Body of pancreas (tissue), 4 donors: ENCODE results near the gene TMEM179B. TPM values are rescaled to one million over a fixed set of nuclear protein-coding genes. Genes with fewer than 3 reads are reported as not detected.

Source experiments
- ATAC-seq: fragments of 150-250 bp; one replicate; pipeline ENCODE4 v1.9.1; 2016
- DNase-seq, 4 donors: peaks; one replicate each; pipeline ENCODE4 v3.0.0-alpha.2; 2019
- H3K27ac ChIP-seq, 4 donors: fragments of 200-600 bp; sonication (generic); 1 replicate in 3 of 4; 2 replicates in 1 of 4; pipeline versions ENCODE4 v1.5.1 to v1.6.1; 2016 to 2019; ENCODE audit warnings: mild to moderate bottlenecking in 1 of 4, mixed read lengths in 1 of 4, moderate library complexity in 1 of 4
- H3K27me3 ChIP-seq, 2 donors: fragments of 200-600 bp; sonication (generic); one replicate each; pipeline ENCODE4 v1.6.0; 2016; ENCODE audit warnings: mild to moderate bottlenecking in 1 of 2
- H3K36me3 ChIP-seq, 2 donors: fragments of 200-600 bp; sonication (generic); replicated peaks in 1 of 2; 2 replicates each; pipeline ENCODE4 v1.5.1; 2016; ENCODE audit warnings: low read depth in 2 of 2; ENCODE audit not compliant: insufficient read depth in 1 of 2
- H3K4me1 ChIP-seq: fragments of 200-600 bp; sonication (generic); one replicate; pipeline ENCODE4 v1.6.0; 2016
- H3K4me3 ChIP-seq, 2 donors: fragments of 200-600 bp; sonication (generic); 1 replicate in 1 of 2; 2 replicates in 1 of 2; pipeline ENCODE4 v1.5.1; 2016 to 2019
- H3K9me3 ChIP-seq, 3 donors: fragments of 200-600 bp; sonication (generic); 1 replicate in 2 of 3; 2 replicates in 1 of 3; pipeline ENCODE4 v1.5.1; 2016
- POLR2A ChIP-seq, 3 donors: fragments of 450-650 bp; IDR thresholded peaks; one replicate each; pipeline ENCODE4 v1.6.1; 2016; ENCODE audit warnings: antibody characterized with exemption in 3 of 3, mild to moderate bottlenecking in 2 of 3
- WGBS, 2 donors: methylation state at CpG; one replicate each; pipeline ENCODE4 v1.1.5; 2017; 5-methylcytosine and 5-hydroxymethylcytosine counted together
- intact Hi-C: fragments of 100-400 bp; cut with DNase I; formaldehyde crosslinking; loops from one replicate; pipeline ENCODE4 v1.15.1; 2023
- microRNA-seq, 2 donors: library from miRNA; unstranded; fragments of <30 nt; microRNA quantifications; one replicate each; pipeline ENCODE4, GENCODE V29; 2016; ENCODE audit warnings: borderline number of aligned reads in 2 of 2, borderline replicate concordance in 2 of 2
- small RNA-seq: library from RNA; depleted of rRNA; stranded (forward); fragments of <200 nt; gene quantifications from one replicate; pipeline ENCODE3, GENCODE V24; 2016
- total RNA-seq, 2 donors: library from RNA; depleted of rRNA; stranded (reverse); fragments of >200 nt; gene quantifications; one replicate each; pipeline ENCODE4 v1.1.0, GENCODE V29; 2016
- TF ChIP-seq, protein P1 (sequence below), 7 experiments: fragments of 450-650 bp in 4 of 7; fragments of 200-600 bp in 3 of 7; sonication (generic) in 3 of 7; IDR thresholded peaks; one replicate each; pipeline ENCODE4 v1.5.1; 2016 to 2019; ENCODE audit warnings: antibody characterized with exemption in 7 of 7

TMEM179B gene
- total RNA-seq, 2 donors from 2014 or later: 40.9 to 41.8 TPM

DNA sequence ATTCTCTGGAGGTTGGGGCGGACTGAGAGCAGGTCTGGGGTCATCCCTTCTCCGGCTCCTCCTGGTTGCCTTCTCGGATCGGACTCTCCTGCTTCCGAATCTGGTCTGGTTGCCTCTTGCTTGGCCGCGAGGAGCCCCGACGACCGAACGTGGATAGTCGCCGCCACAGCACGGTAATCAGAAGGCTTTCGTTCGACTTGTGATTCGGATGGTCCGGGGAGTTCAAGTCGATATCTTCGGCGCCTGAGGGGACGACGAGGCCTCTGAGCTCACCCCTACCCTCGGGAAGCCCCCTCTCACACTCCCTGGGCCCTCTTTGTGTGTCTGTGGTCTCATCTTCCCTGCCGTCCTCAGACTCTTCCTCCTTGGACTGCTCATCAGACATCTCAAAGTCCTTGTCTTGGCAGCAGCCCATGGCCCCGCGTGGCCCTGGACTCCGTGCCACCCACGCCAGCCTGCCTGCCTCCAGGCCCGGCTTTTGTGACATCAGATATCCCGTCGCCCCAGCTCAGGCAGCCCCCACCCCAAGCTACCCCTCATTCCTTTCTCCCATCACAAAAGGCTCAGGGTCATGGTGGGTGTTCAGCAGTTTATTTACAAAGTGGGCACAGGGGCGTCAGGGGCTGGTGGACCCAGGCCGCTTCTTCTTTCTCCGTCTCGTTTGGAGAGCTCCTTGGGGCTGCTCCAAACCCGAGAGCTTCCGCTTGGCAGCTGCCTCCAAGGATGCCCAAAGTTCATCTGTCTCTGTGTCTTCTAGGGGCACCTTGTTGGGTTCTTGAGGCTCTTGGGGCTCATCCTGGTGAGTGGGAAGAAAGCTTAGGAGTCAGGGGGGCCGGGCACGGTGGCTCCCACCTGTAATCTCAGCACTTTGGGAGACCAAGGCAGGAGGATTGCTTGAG lies 45.4 kb downstream of the TMEM179B start, which contains the start of gene TEX54:
TSS of gene TEX54 (minus strand) at position 506 of the 899 bp plus-strand sequence.
- DNase-seq: peak; percentile 41 to 55 (median 46)
- Histone ChIP-seq H3K27me3 (no peaks in the 10 kb centered on the region), H3K27ac (peak within 1 kb of the TSS; percentile 95 to 99 (median 99)), H3K4me3 (peak within 1 kb of the TSS; percentile 69 to 73), H3K9me3 (no peaks in the 10 kb centered on the region), H3K36me3 (peaks cover 0 to 12% of the 10 kb centered on the region in 2 donors), H3K4me1 (peaks cover 37% of the 10 kb centered on the region)
- TF ChIP-seq POLR2A (IDR thresholded peaks at IDR 0.05): no peak
- TF ChIP-seq, protein P1, sequence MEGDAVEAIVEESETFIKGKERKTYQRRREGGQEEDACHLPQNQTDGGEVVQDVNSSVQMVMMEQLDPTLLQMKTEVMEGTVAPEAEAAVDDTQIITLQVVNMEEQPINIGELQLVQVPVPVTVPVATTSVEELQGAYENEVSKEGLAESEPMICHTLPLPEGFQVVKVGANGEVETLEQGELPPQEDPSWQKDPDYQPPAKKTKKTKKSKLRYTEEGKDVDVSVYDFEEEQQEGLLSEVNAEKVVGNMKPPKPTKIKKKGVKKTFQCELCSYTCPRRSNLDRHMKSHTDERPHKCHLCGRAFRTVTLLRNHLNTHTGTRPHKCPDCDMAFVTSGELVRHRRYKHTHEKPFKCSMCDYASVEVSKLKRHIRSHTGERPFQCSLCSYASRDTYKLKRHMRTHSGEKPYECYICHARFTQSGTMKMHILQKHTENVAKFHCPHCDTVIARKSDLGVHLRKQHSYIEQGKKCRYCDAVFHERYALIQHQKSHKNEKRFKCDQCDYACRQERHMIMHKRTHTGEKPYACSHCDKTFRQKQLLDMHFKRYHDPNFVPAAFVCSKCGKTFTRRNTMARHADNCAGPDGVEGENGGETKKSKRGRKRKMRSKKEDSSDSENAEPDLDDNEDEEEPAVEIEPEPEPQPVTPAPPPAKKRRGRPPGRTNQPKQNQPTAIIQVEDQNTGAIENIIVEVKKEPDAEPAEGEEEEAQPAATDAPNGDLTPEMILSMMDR (IDR thresholded peaks at IDR 0.05): peak in 1 of 7 experiments; percentile 5
- intact Hi-C loops: no loop called here
- peak; percentile 21 for ATAC-seq
- 6 to 11% methylated on average over 17 to 40 of the region's 40 CpGs for WGBS, 2 donors

DNA sequence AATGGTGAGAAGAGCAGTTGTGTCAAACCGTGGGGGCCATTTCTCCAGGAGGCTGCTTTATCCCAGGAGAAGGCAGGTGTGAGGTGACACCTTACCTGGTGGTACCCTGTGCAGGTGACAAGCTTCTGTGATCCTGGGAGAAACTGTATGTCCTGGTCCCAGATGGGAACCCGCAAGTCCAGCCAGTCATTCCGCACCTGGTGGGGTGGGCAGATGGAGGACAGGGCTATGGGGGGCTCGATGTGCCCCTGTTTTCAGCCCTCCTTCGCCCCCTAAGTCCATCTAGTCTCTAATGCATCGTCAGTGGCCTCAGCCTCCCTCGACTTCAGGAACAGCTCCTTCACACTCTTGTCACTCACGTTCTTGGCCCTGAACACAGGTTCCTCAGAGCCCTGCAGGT lies 48.1 kb downstream of the TMEM179B start:
- no peak for ATAC-seq
- intact Hi-C loops: no loop called here
- DNase-seq: no peak
- TF ChIP-seq, protein P1 (IDR thresholded peaks at IDR 0.05): no peak
- TF ChIP-seq POLR2A (IDR thresholded peaks at IDR 0.05): no peak
- H3K36me3 ChIP-seq: peaks cover 0 to 12% of the 10 kb centered on the region in 2 donors
- H3K27ac ChIP-seq: no peak overlapping the region
- H3K27me3 ChIP-seq: no peaks in the 10 kb centered on the region
- no peak overlapping the region for H3K4me3 ChIP-seq
- 72 to 78% methylated on average over 7 to 8 of the region's 8 CpGs for WGBS, 2 donors
- no peaks in the 10 kb centered on the region for H3K9me3 ChIP-seq
- H3K4me1 ChIP-seq: peaks cover 39% of the 10 kb centered on the region

DNA sequence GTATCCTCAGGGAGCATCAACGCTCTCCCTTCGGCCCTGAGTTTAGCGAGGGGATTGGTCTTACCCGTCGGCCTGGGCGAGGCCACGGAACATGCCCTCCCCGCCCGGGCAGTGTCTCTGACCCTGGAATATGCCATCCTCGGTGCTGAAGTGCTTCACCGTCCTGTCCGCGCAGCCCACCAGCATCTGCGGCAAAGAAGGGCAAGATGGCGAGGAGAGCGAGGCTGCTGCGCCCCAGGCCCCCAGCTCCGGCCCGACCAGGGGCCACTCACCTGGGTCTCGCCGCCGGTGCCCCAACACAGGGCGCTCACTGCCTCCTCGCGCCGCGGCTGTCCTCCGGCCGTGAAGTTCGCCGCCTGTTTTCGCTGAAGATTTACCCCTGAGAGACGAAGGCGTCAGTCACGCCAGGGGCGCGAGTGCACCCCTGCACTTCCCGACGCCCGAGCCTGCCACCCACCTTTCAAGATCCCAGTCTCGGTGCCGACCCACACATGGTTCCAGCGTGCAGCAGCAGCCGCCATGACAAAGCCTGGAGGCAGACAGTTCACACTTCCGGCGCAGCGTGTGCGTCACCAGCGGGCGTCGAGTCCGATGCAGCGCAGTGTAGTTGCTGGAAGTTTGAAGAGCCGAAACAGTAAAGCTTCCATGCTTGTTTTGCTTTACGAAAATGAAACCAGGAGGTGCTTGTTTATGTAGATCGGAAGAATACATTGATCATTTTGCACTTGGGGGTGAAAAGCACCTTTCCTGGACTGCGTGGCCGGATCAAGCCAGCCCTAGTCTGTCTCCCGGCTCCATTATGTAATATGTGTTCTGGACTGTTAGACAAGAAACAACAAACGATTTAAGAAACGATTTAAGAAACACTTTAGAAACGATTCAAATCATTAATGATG lies 52.1 kb downstream of the TMEM179B start, which contains the start of gene WDR74:
TSS of gene WDR74 (minus strand) at position 541 of the 896 bp plus-strand sequence. CDS start at position 521, 20 bp downstream.
- DNase-seq: peak; percentile 90 to 95 (median 92)
- peaks cover 35% of the 10 kb centered on the region for H3K4me1 ChIP-seq
- H3K4me3 ChIP-seq: peak within 1 kb of the TSS; percentile 67 to 95
- peak within 1 kb of the TSS; percentile 76 to 98 (median 96) for H3K27ac ChIP-seq
- no peaks in the 10 kb centered on the region for H3K9me3 ChIP-seq
- no peaks in the 10 kb centered on the region for H3K27me3 ChIP-seq
- intact Hi-C loops: no loop called here
- WGBS, 2 donors: 0 to 1% methylated on average over 19 to 62 of the region's 62 CpGs
- TF ChIP-seq, protein P1 (IDR thresholded peaks at IDR 0.05): peak in 1 of 7 experiments; percentile 6
- TF ChIP-seq POLR2A (IDR thresholded peaks at IDR 0.05): peak; percentile 65 to 83 (median 75)
- peak; percentile 70 for ATAC-seq
- H3K36me3 ChIP-seq: peaks cover 0 to 11% of the 10 kb centered on the region in 2 donors

Small RNA genes within 50 kb of the gene (microRNA-seq; reads per million reads assigned to microRNA genes)
- gene MIR6514 (0 reads per million in 2 donors), gene MIR6748 (0 reads per million in 2 donors)

Small RNA genes within 50 kb of the gene (small RNA-seq; reads per million reads assigned to genes)
- gene MIR6514 (2.0 reads per million, percentile 69 among the genes with 10 or more reads in this experiment), gene RNU6-118P (not detected)

Other genes with a start within 250 kb of the TMEM179B start
- 100 to 1,000 TPM; 168 to 241 TPM for gene AHNAK, start 240.6 kb upstream of the TMEM179B start, total RNA-seq
- gene EEF1G, start 213.5 kb upstream of the TMEM179B start, total RNA-seq: 1,000 to 10,000 TPM in 1 of 2 donors, 100 to 1,000 TPM in 1; 893 to 1,161 TPM
- gene TUT1, start 195.9 kb upstream of the TMEM179B start, total RNA-seq: 10 to 100 TPM; 10.1 to 11.2 TPM
- 10 to 100 TPM; 26.2 to 29.3 TPM for gene MTA2, start 185.5 kb upstream of the TMEM179B start, total RNA-seq
- gene EML3, start 174.6 kb upstream of the TMEM179B start, total RNA-seq: 10 to 100 TPM; 31.4 to 69.9 TPM
- 1 to 10 TPM; 1.8 to 4.0 TPM for gene ROM1, start 174.1 kb upstream of the TMEM179B start, total RNA-seq
- 10 to 100 TPM; 17.1 to 63.0 TPM for gene B3GAT3, start 165.4 kb upstream of the TMEM179B start, total RNA-seq
- gene GANAB, start 140.8 kb upstream of the TMEM179B start, total RNA-seq: 10 to 100 TPM; 62.3 to 64.9 TPM
- gene INTS5, start 134.1 kb upstream of the TMEM179B start, total RNA-seq: 10 to 100 TPM; 11.4 to 21.1 TPM
- gene C11orf98, start 122.2 kb upstream of the TMEM179B start, total RNA-seq: 10 to 100 TPM; 18.2 to 24.4 TPM
- 100 to 1,000 TPM in 1 of 2 donors, 1 to 10 TPM in 1; 5.4 to 110 TPM for gene CSKMT, start 122.1 kb upstream of the TMEM179B start, total RNA-seq
- 10 to 100 TPM; 10.4 to 12.9 TPM for gene UQCC3, start 115.7 kb upstream of the TMEM179B start, total RNA-seq
- 1 to 10 TPM; 4.9 to 5.6 TPM for gene LBHD1, start 115.1 kb upstream of the TMEM179B start, total RNA-seq
- 100 to 1,000 TPM; 129 to 204 TPM for gene UBXN1, start 108.3 kb upstream of the TMEM179B start, total RNA-seq
- 1 to 10 TPM; 3.1 to 4.6 TPM for gene LRRN4CL, start 97.9 kb upstream of the TMEM179B start, total RNA-seq
- 100 to 1,000 TPM in 1 of 2 donors, 10 to 100 TPM in 1; 44.6 to 248 TPM for gene BSCL2, start 80.0 kb upstream of the TMEM179B start, total RNA-seq
- 1 to 10 TPM in 1 of 2 donors, not detected in 1; 1.0 TPM for gene GNG3, start 79.7 kb upstream of the TMEM179B start, total RNA-seq
- 10 to 100 TPM; 19.1 to 20.5 TPM for gene HNRNPUL2, start 59.9 kb upstream of the TMEM179B start, total RNA-seq
- gene TTC9C, start 58.9 kb upstream of the TMEM179B start, total RNA-seq: 10 to 100 TPM; 12.5 to 18.5 TPM
- gene ZBTB3, start 33.2 kb upstream of the TMEM179B start, total RNA-seq: 1 to 10 TPM; 3.9 to 4.0 TPM
- 10 to 100 TPM; 19.2 to 35.9 TPM for gene POLR2G, start 25.8 kb upstream of the TMEM179B start, total RNA-seq
- gene TAF6L, start 16.0 kb upstream of the TMEM179B start, total RNA-seq: 10 to 100 TPM; 23.9 to 39.9 TPM
- gene TMEM223, start 4.6 kb downstream of the TMEM179B start, total RNA-seq: 10 to 100 TPM in 1 of 2 donors, 1 to 10 TPM in 1; 6.2 to 29.0 TPM
- 100 to 1,000 TPM in 1 of 2 donors, 10 to 100 TPM in 1; 49.8 to 108 TPM for gene NXF1, start 18.0 kb downstream of the TMEM179B start, total RNA-seq
- gene STX5, start 44.6 kb downstream of the TMEM179B start, total RNA-seq: 10 to 100 TPM; 20.1 to 23.6 TPM
- gene TEX54, start 45.4 kb downstream of the TMEM179B start, total RNA-seq: not detected
- 10 to 100 TPM; 15.8 to 40.0 TPM for gene WDR74, start 52.2 kb downstream of the TMEM179B start, total RNA-seq
- 100 to 1,000 TPM in 1 of 2 donors, 10 to 100 TPM in 1; 75.5 to 108 TPM for gene SLC3A2, start 93.5 kb downstream of the TMEM179B start, total RNA-seq
- gene CHRM1, start 134.0 kb downstream of the TMEM179B start, total RNA-seq: not detected
- not detected for gene SLC22A6, start 197.6 kb downstream of the TMEM179B start, total RNA-seq
- gene SLC22A8, start 228.4 kb downstream of the TMEM179B start, total RNA-seq: not detected